Endothelial cell (in vitro differentiated cells): Measurements from ENCODE around the gene SPATA31E1. TPM values are rescaled to one million over a fixed set of nuclear protein-coding genes. Genes with fewer than 3 reads are reported as not detected.
"Not testable (repeated sequence)": the region's sequence is repeated elsewhere in the genome, so short reads cannot be mapped to it uniquely, and the experiment has no call there.

ENCODE experiments used
- DNase-seq: peaks from one replicate; pipeline ENCODE4 v3.0.0; 2021; ENCODE audit warnings: low spot score
- H3K27ac Mint-ChIP-seq: one replicate; pipeline ENCODE4 v1.8.0; 2021; ENCODE audit warnings: mixed read lengths, inconsistent platforms; ENCODE audit not compliant: unreplicated experiment
- H3K27me3 Mint-ChIP-seq: one replicate; pipeline ENCODE4 v1.8.0; 2021; ENCODE audit warnings: mild to moderate bottlenecking, moderate library complexity, mixed read lengths, inconsistent platforms; ENCODE audit not compliant: unreplicated experiment
- H3K36me3 Mint-ChIP-seq: one replicate; pipeline ENCODE4 v1.8.0; 2021; ENCODE audit warnings: mild to moderate bottlenecking, low read depth, mixed read lengths, inconsistent platforms; ENCODE audit not compliant: unreplicated experiment
- H3K4me1 Mint-ChIP-seq: one replicate; pipeline ENCODE4 v1.8.0; 2021; ENCODE audit warnings: mild to moderate bottlenecking, mixed read lengths, inconsistent platforms; ENCODE audit not compliant: unreplicated experiment
- H3K4me3 Mint-ChIP-seq: one replicate; pipeline ENCODE4 v1.8.0; 2021; ENCODE audit warnings: mild to moderate bottlenecking, mixed read lengths, inconsistent platforms; ENCODE audit not compliant: unreplicated experiment
- H3K9me3 Mint-ChIP-seq: one replicate; pipeline ENCODE4 v1.8.0; 2021; ENCODE audit warnings: mixed read lengths, inconsistent platforms; ENCODE audit not compliant: unreplicated experiment
- CTCF ChIP-seq: fragments of 200-600 bp; sonication (generic); IDR thresholded peaks from one replicate; pipeline ENCODE4 v1.5.0; 2021; ENCODE audit warnings: antibody characterized with exemption; ENCODE audit not compliant: unreplicated experiment
- total RNA-seq: library from RNA; stranded (reverse); fragmentation: NEBNext Ultra II Directional; extraction: Animal tissue kit (Norgen Biotek cat#: 25700); gene quantifications from one replicate; pipeline ENCODE4 v1.2.1, GENCODE V29; 2021; ENCODE audit not compliant: unreplicated experiment

SPATA31E1 gene
- total RNA-seq, 1 donor from 2014 or later, result 0.05 TPM

- no peak for TF ChIP-seq CTCF
- no peaks in the 10 kb centered on the region for H3K27me3 Mint-ChIP-seq
- no peak for DNase-seq
- H3K27ac Mint-ChIP-seq, result no peak overlapping the region
- H3K4me3 Mint-ChIP-seq, result no peak overlapping the region
- no peaks in the 10 kb centered on the region for H3K36me3 Mint-ChIP-seq
- H3K4me1 Mint-ChIP-seq, result no peaks in the 10 kb centered on the region
- no peaks in the 10 kb centered on the region for H3K9me3 Mint-ChIP-seq
Measured at GRCh38 chr9:87842878-87843585, 39.6 kb upstream of the SPATA31E1 start.

GRCh38 chr9:87844506-87844905 is 38.2 kb upstream of the SPATA31E1 start:
- DNase-seq, result no peak
- Mint-ChIP-seq H3K27ac (no peak overlapping the region), H3K9me3 (no peaks in the 10 kb centered on the region), H3K4me1 (no peaks in the 10 kb centered on the region), H3K4me3 (no peak overlapping the region), H3K27me3 (no peaks in the 10 kb centered on the region), H3K36me3 (no peaks in the 10 kb centered on the region)
- TF ChIP-seq CTCF, result no peak

- H3K9me3 Mint-ChIP-seq, H3K27ac Mint-ChIP-seq, H3K27me3 Mint-ChIP-seq, H3K4me3 Mint-ChIP-seq, H3K36me3 Mint-ChIP-seq, DNase-seq, H3K4me1 Mint-ChIP-seq: not testable (repeated sequence)
Measured at GRCh38 chr9:87847817-87848216, 34.9 kb upstream of the SPATA31E1 start.

GRCh38 chr9:87849144-87849758 is 33.4 kb upstream of the SPATA31E1 start:
- Mint-ChIP-seq H3K4me1 (no peaks in the 10 kb centered on the region), H3K9me3 (no peaks in the 10 kb centered on the region), H3K36me3 (no peaks in the 10 kb centered on the region), H3K27me3 (no peaks in the 10 kb centered on the region), H3K4me3 (no peak overlapping the region), H3K27ac (no peak overlapping the region)
- no peak for DNase-seq
- no peak for TF ChIP-seq CTCF

GRCh38 chr9:87850391-87850790 is 32.3 kb upstream of the SPATA31E1 start:
- no peaks in the 10 kb centered on the region for H3K4me1 Mint-ChIP-seq
- H3K27ac Mint-ChIP-seq, result no peak overlapping the region
- DNase-seq, result no peak
- H3K27me3 Mint-ChIP-seq, result peaks cover 1% of the 10 kb centered on the region
- no peak for TF ChIP-seq CTCF
- no peaks in the 10 kb centered on the region for H3K36me3 Mint-ChIP-seq
- H3K4me3 Mint-ChIP-seq, result no peak overlapping the region
- no peaks in the 10 kb centered on the region for H3K9me3 Mint-ChIP-seq

GRCh38 chr9:87851186-87851585 is 31.5 kb upstream of the SPATA31E1 start:
- DNase-seq, H3K27me3 Mint-ChIP-seq, H3K4me1 Mint-ChIP-seq, H3K4me3 Mint-ChIP-seq, H3K36me3 Mint-ChIP-seq, H3K27ac Mint-ChIP-seq, H3K9me3 Mint-ChIP-seq: not testable (repeated sequence)
